ENCODE results near the gene UGT2B11.

DNA sequence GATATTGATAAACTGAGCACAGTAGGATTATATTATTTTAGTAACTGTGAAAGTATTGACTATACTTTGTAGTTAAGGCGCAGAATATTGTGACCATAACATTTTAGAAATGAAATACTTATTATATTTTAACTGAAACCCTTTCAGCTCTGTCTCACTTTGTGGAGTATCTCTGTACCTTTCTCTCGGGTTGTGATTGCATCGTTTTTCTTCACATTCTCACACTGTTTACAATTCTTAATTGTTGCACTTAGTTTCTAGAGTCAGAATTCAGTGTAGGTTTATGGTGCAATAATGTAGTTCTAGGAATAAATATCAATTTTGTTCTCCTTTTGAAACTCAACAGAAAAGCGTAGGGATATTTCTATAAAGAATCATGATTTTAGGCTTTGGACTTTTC lies 60.5 kb downstream of the UGT2B11 start:
- TF ChIP-seq, protein P1, sequence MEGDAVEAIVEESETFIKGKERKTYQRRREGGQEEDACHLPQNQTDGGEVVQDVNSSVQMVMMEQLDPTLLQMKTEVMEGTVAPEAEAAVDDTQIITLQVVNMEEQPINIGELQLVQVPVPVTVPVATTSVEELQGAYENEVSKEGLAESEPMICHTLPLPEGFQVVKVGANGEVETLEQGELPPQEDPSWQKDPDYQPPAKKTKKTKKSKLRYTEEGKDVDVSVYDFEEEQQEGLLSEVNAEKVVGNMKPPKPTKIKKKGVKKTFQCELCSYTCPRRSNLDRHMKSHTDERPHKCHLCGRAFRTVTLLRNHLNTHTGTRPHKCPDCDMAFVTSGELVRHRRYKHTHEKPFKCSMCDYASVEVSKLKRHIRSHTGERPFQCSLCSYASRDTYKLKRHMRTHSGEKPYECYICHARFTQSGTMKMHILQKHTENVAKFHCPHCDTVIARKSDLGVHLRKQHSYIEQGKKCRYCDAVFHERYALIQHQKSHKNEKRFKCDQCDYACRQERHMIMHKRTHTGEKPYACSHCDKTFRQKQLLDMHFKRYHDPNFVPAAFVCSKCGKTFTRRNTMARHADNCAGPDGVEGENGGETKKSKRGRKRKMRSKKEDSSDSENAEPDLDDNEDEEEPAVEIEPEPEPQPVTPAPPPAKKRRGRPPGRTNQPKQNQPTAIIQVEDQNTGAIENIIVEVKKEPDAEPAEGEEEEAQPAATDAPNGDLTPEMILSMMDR (IDR thresholded peaks at IDR 0.05; ENCODE audit: low read depth, low read length) = no peak
- TF ChIP-seq EZH2phosphoT487 (IDR thresholded peaks at IDR 0.05; ENCODE audit: low read depth) = no peak

All from OCI-LY3 (cell line).